Measurements from ENCODE around the gene RNASE8.

Gene RNASE8

GRCh38 chr14:21056520-21057163 is 980 bp upstream of the RNASE8 start:
- Mint-ChIP-seq H3K27me3 (peaks cover 17% of the 10 kb centered on the region), H3K27ac (no peak overlapping the region), H3K4me3 (no peak overlapping the region), H3K9me3 (no peaks in the 10 kb centered on the region), H3K4me1 (peaks cover 6% of the 10 kb centered on the region)
- ATAC-seq (no peak), DNase-seq (no peak)

- Mint-ChIP-seq H3K9me3 (no peaks in the 10 kb centered on the region), H3K4me3 (no peak overlapping the region), H3K27me3 (peaks cover 32% of the 10 kb centered on the region), H3K27ac (no peak overlapping the region), H3K4me1 (peaks cover 5% of the 10 kb centered on the region)
- DNase-seq: no peak
- no peak for ATAC-seq
Measured at GRCh38 chr14:21058903-21059302, 1.3 kb downstream of the RNASE8 start.

DNA sequence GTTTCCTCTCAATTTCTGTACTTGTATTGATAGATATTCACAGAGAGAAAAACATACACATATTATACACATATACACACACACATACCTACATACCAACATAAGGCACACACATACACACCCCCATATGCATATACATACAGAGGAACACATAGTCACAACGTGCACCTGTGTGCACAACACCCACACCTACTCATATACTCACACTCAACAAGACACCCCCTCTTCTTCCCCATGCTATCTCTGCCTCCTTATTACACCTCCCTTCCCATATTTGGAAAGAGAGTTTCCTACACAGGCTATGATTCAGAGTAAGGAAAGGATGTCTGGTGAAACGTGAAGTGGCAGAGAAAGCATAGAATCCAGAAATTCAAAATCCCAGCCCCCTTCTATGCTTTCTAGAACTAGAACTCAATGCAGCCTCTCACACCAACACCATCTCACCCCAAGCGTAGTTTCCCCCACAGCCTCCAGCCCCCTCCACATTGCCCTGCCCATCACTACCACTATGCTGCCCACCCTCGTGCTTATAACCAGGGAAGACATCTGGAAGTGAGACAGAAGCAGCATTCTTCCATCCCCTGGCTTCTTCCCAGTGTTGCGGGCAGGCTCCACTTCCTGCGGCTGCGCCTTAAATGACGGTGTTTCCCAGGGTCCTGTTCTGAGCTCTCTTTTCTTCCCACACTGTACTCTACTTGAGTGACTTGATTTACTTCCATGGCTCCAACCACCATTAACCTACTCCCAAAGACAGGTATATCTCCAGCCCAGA is 2.4 kb downstream of the RNASE8 start:
- DNase-seq: no peak
- Mint-ChIP-seq H3K4me3 (no peak overlapping the region), H3K4me1 (no peaks in the 10 kb centered on the region), H3K9me3 (no peaks in the 10 kb centered on the region), H3K27ac (no peak overlapping the region), H3K27me3 (peaks cover 36% of the 10 kb centered on the region)
- no peak for ATAC-seq

GRCh38 chr14:21060614-21061346 is 3.2 kb downstream of the RNASE8 start:
- Mint-ChIP-seq H3K27ac (no peak overlapping the region), H3K9me3 (no peaks in the 10 kb centered on the region), H3K4me1 (no peaks in the 10 kb centered on the region), H3K4me3 (no peak overlapping the region), H3K27me3 (peaks cover 44% of the 10 kb centered on the region)
- DNase-seq (no peak), ATAC-seq (no peak)

GRCh38 chr14:21061347-21061668 is 3.7 kb downstream of the RNASE8 start:
- ATAC-seq (no peak), DNase-seq (no peak)
- Mint-ChIP-seq H3K4me3 (no peak overlapping the region), H3K9me3 (no peaks in the 10 kb centered on the region), H3K4me1 (no peaks in the 10 kb centered on the region), H3K27me3 (peaks cover 49% of the 10 kb centered on the region), H3K27ac (no peak overlapping the region)

DNA sequence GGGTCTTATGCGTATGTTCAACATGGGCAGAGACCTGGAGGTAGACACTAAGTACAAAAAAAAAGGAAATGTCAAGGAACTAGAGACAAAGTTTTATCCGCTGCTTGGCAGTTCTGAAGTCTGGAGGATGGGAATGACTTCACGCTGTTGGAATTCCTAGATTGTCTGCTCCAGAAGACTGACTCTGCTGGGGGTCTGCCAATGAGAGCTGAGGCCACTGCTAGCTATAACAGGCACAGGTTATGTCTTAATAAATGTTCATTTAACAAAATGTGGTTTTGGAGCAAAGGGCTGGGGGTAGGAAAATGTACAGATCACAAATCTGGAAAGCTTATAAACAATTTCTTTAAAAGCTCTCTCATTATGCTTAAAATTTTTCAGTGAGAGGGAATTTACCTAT is 5.9 kb downstream of the RNASE8 start:
- DNase-seq: no peak
- H3K9me3 Mint-ChIP-seq: no peaks in the 10 kb centered on the region
- H3K27ac Mint-ChIP-seq: no peak overlapping the region
- no peak for ATAC-seq
- H3K27me3 Mint-ChIP-seq: peaks cover 71% of the 10 kb centered on the region
- H3K4me1 Mint-ChIP-seq: peaks cover 1% of the 10 kb centered on the region
- H3K4me3 Mint-ChIP-seq: no peak overlapping the region

GRCh38 chr14:21066882-21067502 is 9.4 kb downstream of the RNASE8 start:
- Mint-ChIP-seq H3K27ac (no peak overlapping the region), H3K4me1 (peaks cover 34% of the 10 kb centered on the region), H3K27me3 (peaks cover 88% of the 10 kb centered on the region), H3K4me3 (no peak overlapping the region), H3K9me3 (no peaks in the 10 kb centered on the region)
- DNase-seq (no peak), ATAC-seq (no peak)

DNA sequence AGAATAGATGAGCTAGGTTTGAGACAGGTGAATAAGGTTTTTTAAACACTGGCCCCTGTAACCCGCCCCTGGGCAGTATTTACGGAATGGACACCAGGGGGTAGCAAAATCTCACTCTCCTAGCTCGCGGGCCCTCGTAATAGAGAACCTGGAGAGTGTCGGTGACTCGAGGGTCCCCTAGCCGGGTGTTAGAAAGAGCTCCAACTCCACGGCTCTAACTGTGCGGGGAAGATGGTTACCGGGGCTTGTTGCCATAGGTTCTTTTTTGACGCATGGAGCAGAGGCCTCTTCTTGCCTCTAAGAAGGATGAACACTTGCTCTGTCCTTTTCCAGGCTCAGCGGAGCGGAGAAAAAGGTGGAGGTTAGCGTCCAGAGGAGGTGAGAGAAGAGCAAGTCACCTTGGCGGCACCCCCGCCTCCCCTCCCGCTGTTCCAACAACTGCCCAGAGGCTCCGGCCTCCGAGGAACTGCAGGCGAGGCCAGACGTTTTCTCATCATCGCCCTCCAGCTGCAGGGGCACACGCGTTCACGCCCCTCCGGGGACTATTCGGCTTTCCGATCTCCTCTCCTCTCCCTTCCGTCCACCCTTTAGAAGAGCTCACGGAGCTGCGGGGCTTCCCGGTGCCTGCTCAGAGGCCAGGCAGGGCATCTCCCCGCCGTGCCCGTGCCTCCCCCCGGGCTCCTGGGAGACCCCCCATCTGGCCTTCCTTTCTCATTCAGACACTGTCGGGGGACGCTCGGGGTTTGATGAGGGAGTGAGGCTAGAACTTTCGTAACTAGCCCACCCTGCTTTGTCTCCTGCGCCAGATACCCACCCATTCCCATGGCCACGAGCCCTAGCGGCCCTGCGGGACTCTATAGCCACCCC is 11.1 kb downstream of the RNASE8 start:
- peaks cover 93% of the 10 kb centered on the region for H3K27me3 Mint-ChIP-seq
- H3K27ac Mint-ChIP-seq: no peak overlapping the region
- peaks cover 39% of the 10 kb centered on the region for H3K4me1 Mint-ChIP-seq

DNA sequence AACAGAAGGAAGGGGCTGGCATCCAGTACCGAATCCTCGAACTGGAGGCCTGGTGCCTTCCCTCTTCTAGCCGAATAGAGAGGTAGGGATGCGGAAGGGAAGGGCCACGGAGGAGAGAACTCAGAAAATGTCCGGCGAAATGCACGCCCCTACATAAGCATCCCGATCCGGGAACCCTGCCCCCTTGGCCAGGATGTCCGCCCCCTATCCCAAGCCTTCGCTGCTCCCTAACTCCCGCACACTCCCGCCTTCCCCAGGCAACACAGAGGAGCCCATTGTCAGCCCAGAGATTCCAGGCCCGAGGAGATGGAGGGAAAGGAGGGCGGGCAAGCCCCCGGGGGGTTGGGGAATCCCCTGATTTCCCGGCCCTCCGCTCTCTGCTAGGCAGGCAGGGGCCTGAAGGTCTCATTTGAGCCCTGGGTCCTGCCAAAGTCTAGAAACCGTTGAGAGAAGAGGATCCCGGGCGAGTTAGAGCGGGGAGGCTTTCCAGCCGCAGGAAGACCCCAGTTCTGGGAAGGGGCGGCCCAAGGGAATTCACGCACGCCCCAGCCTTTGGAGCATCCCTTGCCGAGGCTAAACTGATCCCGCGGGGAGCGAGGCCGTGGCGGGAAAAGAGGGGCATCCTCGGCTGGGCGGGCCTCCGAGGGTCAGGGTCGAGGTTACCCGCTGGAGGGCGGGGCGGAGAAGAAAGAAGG is 11.9 kb downstream of the RNASE8 start:
- no peaks in the 10 kb centered on the region for H3K9me3 Mint-ChIP-seq
- H3K27me3 Mint-ChIP-seq: peaks cover 93% of the 10 kb centered on the region
- H3K27ac Mint-ChIP-seq: no peak overlapping the region
- DNase-seq (no peak), ATAC-seq (no peak)
- H3K4me3 Mint-ChIP-seq: peak overlapping the region; percentile 79 to 84
- peaks cover 39% of the 10 kb centered on the region for H3K4me1 Mint-ChIP-seq

More for the DNA sequence above, 11.1 kb downstream of the RNASE8 start:
- Mint-ChIP-seq H3K9me3 (no peaks in the 10 kb centered on the region), H3K4me3 (peak overlapping the region; percentile 79 to 84)
- peak; percentile 52 to 66 for DNase-seq
- ATAC-seq: peak; percentile 75

DNA sequence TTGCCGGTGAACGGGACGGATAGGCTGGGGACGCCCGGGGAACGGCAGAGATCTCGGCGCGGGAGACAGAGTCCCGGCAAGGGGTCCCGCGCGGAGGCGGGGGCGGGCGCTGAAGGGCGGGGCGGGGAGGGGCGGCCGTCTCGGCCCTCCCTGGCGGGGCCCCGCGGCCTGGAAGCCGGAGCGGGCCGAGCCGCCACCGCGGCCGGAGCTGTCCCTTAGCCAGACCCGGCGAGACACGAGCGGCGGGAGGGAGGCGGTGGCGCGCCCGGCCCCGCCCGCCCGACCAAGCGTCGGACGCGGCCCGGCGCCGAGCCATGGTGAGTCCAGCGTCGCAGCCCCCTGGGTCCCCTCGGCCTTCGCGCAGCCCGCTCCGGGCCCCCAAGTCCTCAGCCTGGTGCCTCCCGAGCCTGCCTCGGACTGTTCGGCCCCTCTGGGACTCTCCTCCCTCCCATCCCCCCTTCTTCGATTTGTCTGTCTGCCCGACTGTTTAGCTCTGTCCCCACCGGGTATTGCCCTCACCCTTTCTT is 12.5 kb downstream of the RNASE8 start, which contains the start of gene ARHGEF40:
TSS of gene ARHGEF40 (plus strand) at position 222 of the 527 bp plus-strand sequence. CDS start at position 315, 93 bp downstream.
- Mint-ChIP-seq H3K27me3 (peaks cover 89% of the 10 kb centered on the region), H3K4me3 (peak within 1 kb of the TSS; percentile 79 to 88), H3K4me1 (peaks cover 39% of the 10 kb centered on the region), H3K9me3 (no peaks in the 10 kb centered on the region), H3K27ac (peak within 1 kb of the TSS in 1 of 2 donors; percentile 72)
- ATAC-seq: peak; percentile 7
- peak in 1 of 2 donors; percentile 16 for DNase-seq

DNA sequence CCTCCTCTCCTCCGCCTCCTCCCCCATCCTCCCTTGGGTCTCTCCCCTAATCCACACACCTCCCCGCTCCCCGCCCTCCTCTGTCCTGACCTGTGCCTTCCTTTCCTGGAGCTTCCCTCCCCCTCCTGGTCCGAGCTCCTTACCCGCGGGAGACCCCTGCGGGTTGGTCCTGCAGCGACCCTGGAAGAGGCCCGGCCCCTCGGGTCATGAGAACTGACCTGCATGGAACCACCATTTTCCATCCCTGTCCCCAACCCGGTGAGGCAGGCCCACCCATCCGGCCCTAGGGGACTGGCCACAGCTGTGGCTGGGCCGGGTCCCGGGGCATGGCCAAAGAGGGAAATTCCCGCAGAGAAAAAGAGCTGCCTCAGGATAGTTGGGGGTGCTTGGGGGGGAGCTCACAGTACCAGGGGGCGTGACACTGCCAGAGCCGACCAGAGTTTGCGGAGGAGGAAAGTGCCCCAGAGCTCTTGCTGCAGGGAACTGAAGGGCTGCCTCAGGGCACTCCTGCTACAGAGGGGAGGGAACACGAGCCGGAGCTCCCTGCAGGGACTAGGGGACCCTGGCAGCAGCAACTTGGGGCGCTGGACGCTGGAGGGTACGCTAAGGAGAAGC is 13.1 kb downstream of the RNASE8 start:
- Mint-ChIP-seq H3K27me3 (peaks cover 83% of the 10 kb centered on the region), H3K27ac (peak overlapping the region in 1 of 2 donors; percentile 72), H3K4me3 (peak overlapping the region; percentile 79 to 88), H3K9me3 (no peaks in the 10 kb centered on the region), H3K4me1 (peaks cover 39% of the 10 kb centered on the region)
- DNase-seq (peak in 1 of 2 donors; percentile 29), ATAC-seq (peak; percentile 41)

- DNase-seq (peak; percentile 39 to 65), ATAC-seq (peak; percentile 73)
- Mint-ChIP-seq H3K9me3 (no peaks in the 10 kb centered on the region), H3K27me3 (peaks cover 76% of the 10 kb centered on the region), H3K27ac (peak overlapping the region in 1 of 2 donors; percentile 72), H3K4me3 (peak overlapping the region; percentile 79 to 88), H3K4me1 (peaks cover 39% of the 10 kb centered on the region)
Measured at GRCh38 chr14:21071225-21072030, 13.8 kb downstream of the RNASE8 start.

GRCh38 chr14:21072031-21072473 is 14.4 kb downstream of the RNASE8 start:
- Mint-ChIP-seq H3K27ac (no peak overlapping the region), H3K4me3 (peak overlapping the region in 1 of 2 donors; percentile 88), H3K9me3 (no peaks in the 10 kb centered on the region), H3K27me3 (peaks cover 70% of the 10 kb centered on the region), H3K4me1 (peaks cover 39% of the 10 kb centered on the region)
- ATAC-seq (no peak), DNase-seq (no peak)
